A549 treated with Mapracorat at 1 μM for 4 hours (cell line): ENCODE measurements around the gene IKBKE. TPM values are rescaled to one million over a fixed set of nuclear protein-coding genes. Genes with fewer than 3 reads are reported as not detected.

Experiments
- total RNA-seq: library from RNA; stranded (reverse); fragments of 200-300 nt; extraction: Qiagen RNA extraction; gene quantifications from 5 replicates; pipeline ENCODE4 v1.2.3, GENCODE V29; 2022

IKBKE gene
- 4.5 to 7.9 TPM (median 6.0 TPM) in 5 replicates for total RNA-seq

GRCh38 chr1:206469933-206470691 is at the start of gene IKBKE:
Gene IKBKE (plus strand): TSS chr1:206470476. CDS start chr1:206473228, 2,752 bp downstream.

GRCh38 chr1:206507284-206508129 is 37.2 kb downstream of the IKBKE start, which contains the start of gene RASSF5:
Gene RASSF5 (plus strand): TSS chr1:206507531. CDS start chr1:206507603, 72 bp downstream.

Other genes starting within 250 kb of the IKBKE start
- 0.88 to 1.2 TPM (median 1.1 TPM) in 5 replicates for gene RASSF5, start 37.1 kb downstream of the IKBKE start, total RNA-seq
- 32.9 to 36.5 TPM (median 34.1 TPM) in 5 replicates for gene EIF2D, start 142.0 kb downstream of the IKBKE start, total RNA-seq
- gene DYRK3, start 165.1 kb downstream of the IKBKE start, total RNA-seq = 7.9 to 10.8 TPM (median 9.7 TPM) in 5 replicates
- 72.4 to 86.6 TPM (median 78.4 TPM) in 5 replicates for gene MAPKAPK2, start 214.4 kb downstream of the IKBKE start, total RNA-seq